Astrocyte (in vitro differentiated cells and primary cell): ENCODE results near the gene PLXND1. TPM values are rescaled to one million over a fixed set of nuclear protein-coding genes. Genes with fewer than 3 reads are reported as not detected.

Experiments used
- DNase-seq: peaks from one replicate; pipeline ENCODE4 v3.0.0-alpha.2; 2010; ENCODE audit warnings: low read depth
- FAIRE-seq: peaks from 2 replicates; lab custom pipeline; 2011; peaks lifted over from hg19 to GRCh38; lab: Jason Lieb, UNC
- H2AFZ ChIP-seq: 2 replicates; pipeline ENCODE4 v1.6.0; 2012; ENCODE audit warnings: low read depth, low read length, inconsistent platforms
- H3K27ac ChIP-seq: 2 replicates; pipeline ENCODE4 v1.5.1; 2011; ENCODE audit warnings: low read depth, low read length, inconsistent platforms
- H3K27me3 ChIP-seq: 2 replicates; pipeline ENCODE4 v1.6.0; 2011; ENCODE audit warnings: low read length, inconsistent platforms; ENCODE audit not compliant: insufficient read depth
- H3K36me3 ChIP-seq: 2 replicates; pipeline ENCODE4 v1.5.1; 2011; ENCODE audit warnings: low read length, inconsistent platforms; ENCODE audit not compliant: insufficient read depth
- H3K4me1 ChIP-seq: 2 replicates; pipeline ENCODE4 v1.5.1; 2011; ENCODE audit warnings: low read length, inconsistent platforms; ENCODE audit not compliant: insufficient read depth
- H3K4me2 ChIP-seq: 2 replicates; pipeline ENCODE4 v1.6.0; 2012; ENCODE audit warnings: low read length, inconsistent platforms
- H3K4me3 ChIP-seq: 2 replicates; pipeline ENCODE4 v1.5.1; 2011; ENCODE audit warnings: low read depth, mild to moderate bottlenecking, low read length, inconsistent platforms; ENCODE audit not compliant: insufficient read depth
- H3K79me2 ChIP-seq: 2 replicates; pipeline ENCODE4 v1.6.0; 2012; ENCODE audit warnings: mild to moderate bottlenecking, low read length, inconsistent platforms; ENCODE audit not compliant: insufficient read depth
- H3K9ac ChIP-seq: 2 replicates; pipeline ENCODE4 v1.6.0; 2012; ENCODE audit warnings: mild to moderate bottlenecking, low read length, inconsistent platforms
- H3K9me3 ChIP-seq: 2 replicates; pipeline ENCODE4 v1.5.1; 2012; ENCODE audit warnings: low read depth, mild to moderate bottlenecking, low read length, inconsistent platforms; ENCODE audit not compliant: insufficient read depth
- H4K20me1 ChIP-seq: 2 replicates; pipeline ENCODE4 v1.6.0; 2012; ENCODE audit warnings: low read length, inconsistent platforms; ENCODE audit not compliant: insufficient read depth
- H3K27ac Mint-ChIP-seq: one replicate; pipeline ENCODE4 v1.8.0; 2021; ENCODE audit warnings: mild to moderate bottlenecking, mixed read lengths; ENCODE audit not compliant: unreplicated experiment
- H3K27me3 Mint-ChIP-seq: one replicate; pipeline ENCODE4 v1.8.0; 2021; ENCODE audit warnings: low read depth, mixed read lengths; ENCODE audit not compliant: unreplicated experiment
- H3K36me3 Mint-ChIP-seq: one replicate; pipeline ENCODE4 v1.8.0; 2021; ENCODE audit warnings: low read depth, mixed read lengths; ENCODE audit not compliant: unreplicated experiment
- H3K4me1 Mint-ChIP-seq: one replicate; pipeline ENCODE4 v1.8.0; 2021; ENCODE audit warnings: low read depth, mixed read lengths; ENCODE audit not compliant: unreplicated experiment
- H3K4me3 Mint-ChIP-seq: one replicate; pipeline ENCODE4 v1.8.0; 2021; ENCODE audit warnings: mild to moderate bottlenecking, moderate library complexity, mixed read lengths; ENCODE audit not compliant: unreplicated experiment
- H3K9me3 Mint-ChIP-seq: one replicate; pipeline ENCODE4 v1.8.0; 2021; ENCODE audit warnings: mild to moderate bottlenecking, mixed read lengths; ENCODE audit not compliant: unreplicated experiment
- CTCF ChIP-seq: IDR thresholded peaks from 2 replicates; pipeline ENCODE4 v1.5.1; 2011; ENCODE audit warnings: low read depth, mild to moderate bottlenecking, inconsistent platforms, low read length, moderate library complexity; ENCODE audit not compliant: insufficient read depth
- EZH2 ChIP-seq: IDR thresholded peaks from 2 replicates; pipeline ENCODE4 v1.6.1; 2012; ENCODE audit warnings: mild to moderate bottlenecking, low read length, inconsistent platforms; ENCODE audit not compliant: insufficient read depth
- total RNA-seq: library from RNA; stranded (reverse); gene quantifications from 2 replicates; pipeline ENCODE4 v1.2.1, GENCODE V29; 2021

The PLXND1 gene
- total RNA-seq, 1 donor from 2014 or later = 184 TPM

DNA sequence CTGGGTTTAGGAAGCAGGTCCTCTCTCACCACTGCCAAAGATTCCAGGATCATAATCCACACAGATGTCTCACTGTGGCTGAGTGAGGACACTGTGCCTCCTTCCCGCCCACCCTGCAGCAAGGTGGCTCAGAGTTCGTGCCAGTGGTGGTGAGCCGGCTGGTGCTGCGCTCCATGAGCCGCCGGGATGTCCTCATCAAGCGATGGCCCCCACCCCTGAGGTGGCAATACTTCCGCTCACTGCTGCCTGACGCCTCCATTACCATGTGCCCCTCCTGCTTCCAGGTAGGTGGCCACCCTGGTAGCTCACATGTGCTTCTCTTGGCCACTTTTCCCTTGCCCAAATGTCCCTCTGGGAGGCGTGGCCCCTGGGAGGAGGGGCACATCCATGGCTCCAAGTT is 87.0 kb downstream of the PLXND1 start:
- no peak overlapping the region for H3K4me2 ChIP-seq
- peaks cover 6% of the 10 kb centered on the region for H3K36me3 Mint-ChIP-seq

GRCh38 chr3:129518581-129518980 is 87.9 kb downstream of the PLXND1 start:
- TF ChIP-seq CTCF = no peak
- TF ChIP-seq EZH2 = no peak
- Histone ChIP-seq H3K4me1 (no peaks in the 10 kb centered on the region), H3K4me3 (no peak overlapping the region), H3K9me3 (no peaks in the 10 kb centered on the region), H3K36me3 (no peaks in the 10 kb centered on the region), H3K4me2 (no peak overlapping the region), H3K27ac (no peak overlapping the region), H2AFZ (no peak overlapping the region), H3K79me2 (no peaks in the 10 kb centered on the region), H3K9ac (no peak overlapping the region), H3K27me3 (no peaks in the 10 kb centered on the region), H4K20me1 (no peaks in the 10 kb centered on the region)
- FAIRE-seq = no peak
- no peak overlapping the region for H3K4me3 Mint-ChIP-seq
- no peaks in the 10 kb centered on the region for H3K4me1 Mint-ChIP-seq
- DNase-seq = no peak
- H3K27me3 Mint-ChIP-seq = peaks cover 18% of the 10 kb centered on the region
- peaks cover 6% of the 10 kb centered on the region for H3K36me3 Mint-ChIP-seq
- no peak overlapping the region for H3K27ac Mint-ChIP-seq
- H3K9me3 Mint-ChIP-seq = peaks cover 2% of the 10 kb centered on the region

More for the DNA sequence above, 87.0 kb downstream of the PLXND1 start:
- no peak for DNase-seq
- no peak for FAIRE-seq
- no peaks in the 10 kb centered on the region for H3K9me3 ChIP-seq
- Mint-ChIP-seq H3K27ac (no peak overlapping the region), H3K4me3 (no peak overlapping the region), H3K4me1 (no peaks in the 10 kb centered on the region), H3K9me3 (peaks cover 2% of the 10 kb centered on the region), H3K27me3 (peaks cover 20% of the 10 kb centered on the region)
- no peaks in the 10 kb centered on the region for H4K20me1 ChIP-seq
- no peaks in the 10 kb centered on the region for H3K27me3 ChIP-seq
- TF ChIP-seq CTCF (no peak), EZH2 (no peak)
- H3K9ac ChIP-seq = no peak overlapping the region
- no peak overlapping the region for H2AFZ ChIP-seq
- H3K4me3 ChIP-seq = no peak overlapping the region
- no peak overlapping the region for H3K27ac ChIP-seq
- H3K4me1 ChIP-seq = no peaks in the 10 kb centered on the region
- no peaks in the 10 kb centered on the region for H3K36me3 ChIP-seq
- H3K79me2 ChIP-seq = no peaks in the 10 kb centered on the region

DNA sequence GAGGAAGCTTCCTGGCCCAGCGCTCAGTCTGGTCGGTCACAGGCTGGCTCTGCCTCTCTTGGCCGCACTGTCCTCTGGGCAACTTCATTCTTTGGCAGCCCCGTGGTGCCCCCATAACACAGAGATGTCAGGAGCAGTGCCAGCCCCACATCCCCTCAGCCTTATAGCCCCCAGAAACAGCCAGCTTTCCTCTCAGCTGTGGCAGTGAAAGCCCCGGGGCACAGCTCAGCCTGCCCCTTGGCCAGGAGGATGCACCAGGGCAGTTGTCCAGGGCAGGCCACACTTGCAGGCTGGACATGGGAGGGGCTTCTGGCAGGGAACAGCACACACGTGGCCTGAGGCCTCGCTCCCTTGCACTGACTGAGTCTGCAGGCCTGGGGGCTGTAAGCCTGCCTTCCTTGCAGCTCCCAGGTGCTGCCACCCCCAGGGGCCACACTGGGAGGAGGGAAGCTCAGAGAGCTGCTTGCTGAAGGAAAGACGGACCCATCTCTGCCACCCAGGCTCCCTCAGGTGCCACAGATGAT is 88.4 kb downstream of the PLXND1 start:
- Histone ChIP-seq H3K27me3 (no peaks in the 10 kb centered on the region), H3K9me3 (no peaks in the 10 kb centered on the region), H3K79me2 (no peaks in the 10 kb centered on the region), H3K4me2 (no peak overlapping the region), H3K4me3 (no peak overlapping the region), H3K27ac (no peak overlapping the region), H3K4me1 (no peaks in the 10 kb centered on the region), H3K36me3 (no peaks in the 10 kb centered on the region), H3K9ac (no peak overlapping the region), H2AFZ (no peak overlapping the region), H4K20me1 (no peaks in the 10 kb centered on the region)
- Mint-ChIP-seq H3K4me3 (no peak overlapping the region), H3K9me3 (peaks cover 2% of the 10 kb centered on the region), H3K36me3 (peaks cover 11% of the 10 kb centered on the region), H3K27ac (no peak overlapping the region), H3K4me1 (no peaks in the 10 kb centered on the region), H3K27me3 (peaks cover 18% of the 10 kb centered on the region)
- FAIRE-seq (no peak), DNase-seq (no peak)
- TF ChIP-seq EZH2 = no peak
- TF ChIP-seq CTCF = no peak
